DND-41 (cell line): ENCODE data around the gene CHTF18.

Experiments used
- ATAC-seq: fragments of 200-7000 bp; cut with Tn5 transposase; 3 replicates; pipeline ENCODE4 v1.9.1; 2021; ENCODE audit warnings: low read depth; ENCODE audit not compliant: insufficient read depth
- DNase-seq: peaks from one replicate; pipeline ENCODE4 v3.0.0-alpha.2; 2020
- H2AFZ ChIP-seq: 2 replicates; pipeline ENCODE4 v1.6.0; 2012; ENCODE audit warnings: low read depth, low read length
- H3K27ac ChIP-seq: 2 replicates; pipeline ENCODE4 v1.5.1; 2012; ENCODE audit warnings: low read length, inconsistent platforms
- H3K27me3 ChIP-seq: fragments of 200-600 bp; sonication (generic); 2 replicates; pipeline ENCODE4 v1.6.0; 2012; ENCODE audit warnings: low read length, mild to moderate bottlenecking, inconsistent platforms; ENCODE audit not compliant: insufficient read depth, poor library complexity
- H3K36me3 ChIP-seq: 2 replicates; pipeline ENCODE4 v1.5.1; 2012; ENCODE audit warnings: low read length, inconsistent platforms; ENCODE audit not compliant: insufficient read depth
- H3K4me1 ChIP-seq: 2 replicates; pipeline ENCODE4 v1.5.1; 2012; ENCODE audit warnings: mild to moderate bottlenecking, low read length; ENCODE audit not compliant: insufficient read depth
- H3K4me2 ChIP-seq: 2 replicates; pipeline ENCODE4 v1.6.0; 2012; ENCODE audit warnings: mild to moderate bottlenecking, moderate library complexity, low read length, inconsistent platforms; ENCODE audit not compliant: insufficient read depth
- H3K4me3 ChIP-seq, 2 experiments: fragments of 200-600 bp in 1 of 2; shearing (Covaris generic) in 1 of 2; 2 replicates each; pipeline ENCODE4 v1.5.1; 2012 to 2016; ENCODE audit warnings: inconsistent platforms in 2 of 2, low read length in 2 of 2, mild to moderate bottlenecking in 2 of 2, low read depth in 1 of 2, moderate library complexity in 1 of 2
- H3K79me2 ChIP-seq: 2 replicates; pipeline ENCODE4 v1.6.0; 2012; ENCODE audit warnings: low read length, inconsistent platforms; ENCODE audit not compliant: insufficient read depth
- H3K9ac ChIP-seq: 2 replicates; pipeline ENCODE4 v1.6.0; 2012; ENCODE audit warnings: low read depth, mild to moderate bottlenecking, inconsistent platforms, low read length, moderate library complexity
- H3K9me3 ChIP-seq: 2 replicates; pipeline ENCODE4 v1.5.1; 2012; ENCODE audit warnings: low read length, moderate library complexity, mild to moderate bottlenecking, inconsistent platforms; ENCODE audit not compliant: insufficient read depth, severe bottlenecking
- H4K20me1 ChIP-seq: 2 replicates; pipeline ENCODE4 v1.6.0; 2012; ENCODE audit warnings: low read length; ENCODE audit not compliant: insufficient read depth
- CTCF ChIP-seq: IDR thresholded peaks from 2 replicates; pipeline ENCODE4 v1.5.1; 2012; ENCODE audit warnings: borderline replicate concordance, low read length, moderate library complexity, mild to moderate bottlenecking; ENCODE audit not compliant: poor library complexity, severe bottlenecking; ENCODE audit errors: extremely low read depth
- EZH2 ChIP-seq: IDR thresholded peaks from 3 replicates; pipeline ENCODE4 v1.6.1; 2012; ENCODE audit warnings: borderline replicate concordance, low read depth, mild to moderate bottlenecking, moderate library complexity, low read length, inconsistent platforms; ENCODE audit not compliant: severe bottlenecking

Gene CHTF18

GRCh38 chr16:788399-789126 is at the start of gene CHTF18:
TSS of gene CHTF18 (plus strand) at chr16:788620. CDS start at chr16:788685, 65 bp downstream.
- Histone ChIP-seq H3K9me3 (no peaks in the 10 kb centered on the region), H3K4me3 (peak within 1 kb of the TSS; percentile 87 to 94), H3K27me3 (no peaks in the 10 kb centered on the region), H3K4me1 (peaks cover 38% of the 10 kb centered on the region), H2AFZ (peak within 1 kb of the TSS; percentile 95), H3K9ac (peak within 1 kb of the TSS; percentile 94), H3K27ac (peak within 1 kb of the TSS; percentile 77), H3K36me3 (peaks cover 76% of the 10 kb centered on the region), H4K20me1 (peaks cover 79% of the 10 kb centered on the region), H3K79me2 (peaks cover 54% of the 10 kb centered on the region), H3K4me2 (peak within 1 kb of the TSS; percentile 100)
- ATAC-seq (peak; percentile 88), DNase-seq (peak; percentile 95)
- TF ChIP-seq CTCF (no peak), EZH2 (no peak)

- peak overlapping the region; percentile 91 to 98 for H3K4me3 ChIP-seq
- peak overlapping the region; percentile 99 for H3K4me2 ChIP-seq
- no peaks in the 10 kb centered on the region for H3K27me3 ChIP-seq
- peaks cover 18% of the 10 kb centered on the region for H3K79me2 ChIP-seq
- peak overlapping the region; percentile 75 for H3K27ac ChIP-seq
- H3K36me3 ChIP-seq: peaks cover 37% of the 10 kb centered on the region
- H3K9ac ChIP-seq: peak overlapping the region; percentile 96
- no peaks in the 10 kb centered on the region for H3K9me3 ChIP-seq
- no peak for TF ChIP-seq CTCF
- TF ChIP-seq EZH2: no peak
- ATAC-seq (no peak), DNase-seq (no peak)
- H3K4me1 ChIP-seq: peaks cover 19% of the 10 kb centered on the region
- H2AFZ ChIP-seq: peak overlapping the region; percentile 81
- H4K20me1 ChIP-seq: no peaks in the 10 kb centered on the region
Observed at GRCh38 chr16:739560-740458, 48.6 kb upstream of the CHTF18 start.

- Histone ChIP-seq H3K4me3 (peak overlapping the region; percentile 91 to 98), H4K20me1 (no peaks in the 10 kb centered on the region), H3K4me2 (peak overlapping the region; percentile 99), H3K36me3 (peaks cover 31% of the 10 kb centered on the region), H3K27me3 (no peaks in the 10 kb centered on the region), H3K27ac (peak overlapping the region; percentile 75), H3K79me2 (peaks cover 18% of the 10 kb centered on the region), H2AFZ (peak overlapping the region; percentile 81), H3K9ac (peak overlapping the region; percentile 96), H3K4me1 (peaks cover 19% of the 10 kb centered on the region), H3K9me3 (no peaks in the 10 kb centered on the region)
- DNase-seq (no peak), ATAC-seq (peak; percentile 60)
- TF ChIP-seq CTCF (no peak), EZH2 (no peak)
Observed at GRCh38 chr16:740459-740763, 48.0 kb upstream of the CHTF18 start.
